GM12801 (cell line): Measurements from ENCODE around the gene PRND.

Experiments used
- TF ChIP-seq, protein P1 (sequence below): IDR thresholded peaks from one replicate; pipeline ENCODE4 v1.5.1; 2011; ENCODE audit warnings: control low read depth; ENCODE audit not compliant: insufficient read length; ENCODE audit errors: extremely low read depth

The PRND gene

DNA sequence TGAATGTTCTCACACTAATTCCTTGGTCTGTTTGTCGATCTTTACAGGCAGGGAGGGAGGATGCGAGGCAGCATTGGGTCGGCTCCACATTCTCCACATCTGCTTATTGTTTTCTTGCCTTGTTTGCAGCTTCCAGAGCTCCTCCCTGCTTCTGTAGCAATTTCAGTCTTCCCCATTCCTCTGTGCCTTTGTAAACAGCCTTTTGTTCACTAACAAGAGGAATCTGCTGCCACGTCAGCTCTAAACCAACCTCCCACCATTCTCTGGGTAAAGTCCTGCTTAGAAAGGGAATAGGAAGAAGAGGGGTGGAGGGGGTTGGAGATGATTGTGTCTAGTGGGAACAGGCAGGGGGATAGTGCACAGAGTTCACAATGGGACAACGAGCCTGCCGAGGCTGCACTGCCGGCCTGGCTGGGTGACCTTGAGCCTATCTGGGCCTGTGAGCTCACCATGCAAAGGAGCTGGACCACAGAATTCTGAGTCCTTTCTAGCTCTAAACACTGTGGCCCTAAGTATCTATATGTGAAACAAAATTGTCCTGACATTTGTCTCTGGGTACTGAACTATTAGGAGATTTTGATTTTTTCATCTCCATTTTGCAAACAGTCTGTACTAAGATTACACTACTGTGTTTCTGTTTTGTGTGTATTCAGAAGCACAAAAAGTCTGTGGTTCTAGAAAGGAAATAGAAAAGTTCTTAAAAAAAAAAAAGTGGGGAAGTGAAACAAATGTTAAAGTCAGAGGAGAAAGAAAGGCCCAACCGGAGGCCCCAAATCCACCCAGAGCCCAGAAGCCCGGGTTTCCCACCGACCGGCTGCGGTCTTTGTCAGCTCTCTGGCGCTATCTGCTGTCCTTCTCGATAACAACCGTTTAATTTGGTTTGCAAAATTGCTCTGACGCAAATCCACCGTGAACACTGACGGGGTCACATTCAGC lies 1.4 kb upstream of the PRND start:
- TF ChIP-seq, protein P1, sequence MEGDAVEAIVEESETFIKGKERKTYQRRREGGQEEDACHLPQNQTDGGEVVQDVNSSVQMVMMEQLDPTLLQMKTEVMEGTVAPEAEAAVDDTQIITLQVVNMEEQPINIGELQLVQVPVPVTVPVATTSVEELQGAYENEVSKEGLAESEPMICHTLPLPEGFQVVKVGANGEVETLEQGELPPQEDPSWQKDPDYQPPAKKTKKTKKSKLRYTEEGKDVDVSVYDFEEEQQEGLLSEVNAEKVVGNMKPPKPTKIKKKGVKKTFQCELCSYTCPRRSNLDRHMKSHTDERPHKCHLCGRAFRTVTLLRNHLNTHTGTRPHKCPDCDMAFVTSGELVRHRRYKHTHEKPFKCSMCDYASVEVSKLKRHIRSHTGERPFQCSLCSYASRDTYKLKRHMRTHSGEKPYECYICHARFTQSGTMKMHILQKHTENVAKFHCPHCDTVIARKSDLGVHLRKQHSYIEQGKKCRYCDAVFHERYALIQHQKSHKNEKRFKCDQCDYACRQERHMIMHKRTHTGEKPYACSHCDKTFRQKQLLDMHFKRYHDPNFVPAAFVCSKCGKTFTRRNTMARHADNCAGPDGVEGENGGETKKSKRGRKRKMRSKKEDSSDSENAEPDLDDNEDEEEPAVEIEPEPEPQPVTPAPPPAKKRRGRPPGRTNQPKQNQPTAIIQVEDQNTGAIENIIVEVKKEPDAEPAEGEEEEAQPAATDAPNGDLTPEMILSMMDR: no peak

DNA sequence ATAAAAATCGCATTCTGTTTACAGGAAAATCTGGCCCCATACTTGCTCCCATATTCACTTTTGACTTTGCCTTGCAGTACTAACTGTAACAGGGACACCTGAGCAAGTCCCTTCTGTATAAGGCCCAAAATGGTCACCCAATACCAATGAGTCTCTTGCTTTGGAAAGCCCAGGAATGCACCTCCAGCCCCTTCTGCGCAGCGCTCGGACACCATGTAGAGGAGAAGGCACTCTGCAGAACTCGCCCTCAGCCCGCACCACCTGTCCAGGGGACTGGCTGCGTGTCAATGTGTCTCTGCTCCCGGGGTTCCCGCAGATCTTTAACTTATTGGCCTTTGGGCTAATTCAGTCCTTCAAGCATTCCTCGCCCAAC lies 746 bp upstream of the PRND start:
- TF ChIP-seq, protein P1: no peak

DNA sequence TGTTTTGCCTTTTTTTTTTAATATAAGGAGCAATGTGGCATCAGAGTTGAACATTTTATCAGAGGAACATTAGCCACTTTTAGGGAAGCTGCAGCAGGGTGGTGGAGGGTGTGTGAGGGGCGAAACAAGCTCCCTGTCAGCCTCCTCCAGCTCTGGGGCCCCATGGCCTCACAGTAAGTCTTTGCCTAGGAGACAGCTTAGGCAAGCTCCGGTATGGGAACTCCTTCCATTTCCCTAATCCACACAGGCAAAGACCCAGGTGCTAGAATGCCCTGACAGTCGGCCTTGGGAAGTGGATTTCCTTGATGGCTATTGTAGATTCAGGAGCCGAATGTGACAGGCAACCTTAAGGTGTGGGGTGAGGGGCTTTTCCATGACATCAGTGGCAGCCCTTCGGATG lies 862 bp downstream of the PRND start:
- TF ChIP-seq, protein P1: no peak

DNA sequence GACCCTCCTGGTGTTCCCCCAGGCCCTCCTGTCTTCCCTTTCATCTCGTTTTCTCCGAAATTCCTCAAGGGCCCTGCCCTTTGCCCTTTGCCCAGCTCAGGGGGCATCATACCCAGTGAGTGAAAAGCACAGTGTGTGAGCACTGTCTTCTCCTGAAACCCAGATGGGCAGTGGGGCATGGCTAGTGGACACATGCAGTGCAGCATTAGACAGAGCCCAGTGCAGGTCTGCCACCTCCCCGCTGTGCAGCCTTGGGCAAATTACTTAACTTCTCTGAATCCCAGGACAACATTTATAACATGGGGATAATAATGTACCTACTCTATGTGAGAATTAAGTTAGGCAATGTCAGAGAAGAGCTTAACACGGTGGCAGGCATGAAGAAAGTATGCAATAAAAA lies 1.3 kb downstream of the PRND start:
- TF ChIP-seq, protein P1: no peak

DNA sequence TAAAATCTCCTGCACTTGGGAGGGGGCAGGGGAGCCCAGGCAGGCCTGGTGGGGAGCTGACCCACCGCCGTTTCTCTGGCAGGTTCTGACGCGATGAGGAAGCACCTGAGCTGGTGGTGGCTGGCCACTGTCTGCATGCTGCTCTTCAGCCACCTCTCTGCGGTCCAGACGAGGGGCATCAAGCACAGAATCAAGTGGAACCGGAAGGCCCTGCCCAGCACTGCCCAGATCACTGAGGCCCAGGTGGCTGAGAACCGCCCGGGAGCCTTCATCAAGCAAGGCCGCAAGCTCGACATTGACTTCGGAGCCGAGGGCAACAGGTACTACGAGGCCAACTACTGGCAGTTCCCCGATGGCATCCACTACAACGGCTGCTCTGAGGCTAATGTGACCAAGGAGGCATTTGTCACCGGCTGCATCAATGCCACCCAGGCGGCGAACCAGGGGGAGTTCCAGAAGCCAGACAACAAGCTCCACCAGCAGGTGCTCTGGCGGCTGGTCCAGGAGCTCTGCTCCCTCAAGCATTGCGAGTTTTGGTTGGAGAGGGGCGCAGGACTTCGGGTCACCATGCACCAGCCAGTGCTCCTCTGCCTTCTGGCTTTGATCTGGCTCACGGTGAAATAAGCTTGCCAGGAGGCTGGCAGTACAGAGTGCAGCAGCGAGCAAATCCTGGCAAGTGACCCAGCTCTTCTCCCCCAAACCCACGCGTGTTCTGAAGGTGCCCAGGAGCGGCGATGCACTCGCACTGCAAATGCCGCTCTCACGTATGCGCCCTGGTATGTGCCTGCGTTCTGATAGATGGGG lies 3.0 kb downstream of the PRND start:
- TF ChIP-seq, protein P1: no peak

DNA sequence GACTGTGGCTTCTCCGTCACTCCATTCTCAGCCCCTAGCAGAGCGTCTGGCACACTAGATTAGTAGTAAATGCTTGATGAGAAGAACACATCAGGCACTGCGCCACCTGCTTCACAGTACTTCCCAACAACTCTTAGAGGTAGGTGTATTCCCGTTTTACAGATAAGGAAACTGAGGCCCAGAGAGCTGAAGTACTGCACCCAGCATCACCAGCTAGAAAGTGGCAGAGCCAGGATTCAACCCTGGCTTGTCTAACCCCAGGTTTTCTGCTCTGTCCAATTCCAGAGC lies 3.5 kb downstream of the PRND start:
- TF ChIP-seq, protein P1: no peak

DNA sequence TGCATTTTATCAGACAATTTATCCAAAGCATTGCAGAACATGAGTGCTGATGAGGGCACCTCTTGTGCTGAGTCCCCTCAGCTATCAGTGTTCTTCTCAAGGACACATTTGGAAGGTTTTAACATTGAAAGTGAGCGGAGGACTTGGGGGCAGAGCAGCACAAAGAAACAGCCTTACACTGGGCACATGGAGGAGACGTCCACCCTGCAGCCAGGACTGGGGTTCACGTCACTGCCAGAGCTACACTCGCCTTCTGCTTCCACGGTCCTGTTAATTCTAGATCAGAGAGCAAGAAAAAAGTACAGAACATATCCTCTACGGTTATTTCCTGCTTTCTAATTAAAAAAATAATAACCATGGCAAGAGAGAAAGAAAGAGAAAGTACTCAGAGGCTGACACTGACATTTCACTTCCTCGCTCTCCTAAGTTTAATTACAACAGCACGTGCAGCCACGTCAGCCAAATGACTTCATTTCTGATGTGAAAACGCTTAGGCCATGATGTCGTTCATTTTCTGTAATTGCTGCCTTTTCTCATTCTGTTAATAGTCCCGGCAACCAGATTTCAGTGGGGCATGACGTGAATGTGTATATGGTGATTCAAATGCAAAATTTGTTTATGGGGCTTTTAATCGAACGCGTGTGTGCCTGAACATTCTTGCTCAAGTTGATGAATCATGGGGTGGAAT lies 5.1 kb downstream of the PRND start:
- TF ChIP-seq, protein P1: no peak
